Ishikawa (cell line): ENCODE results near the gene APOBEC4.

ENCODE experiments used
- CEBPB ChIP-seq: IDR thresholded peaks from 2 replicates; pipeline ENCODE4 v1.6.1; 2012
- CREB1 ChIP-seq: IDR thresholded peaks from 2 replicates; pipeline ENCODE4 v1.6.1; 2012; ENCODE audit warnings: low read depth
- EGR1 ChIP-seq: IDR thresholded peaks from 2 replicates; pipeline ENCODE4 v1.6.1; 2012
- EP300 ChIP-seq: IDR thresholded peaks from 2 replicates; pipeline ENCODE4 v1.6.1; 2012; ENCODE audit warnings: borderline replicate concordance
- FOXM1 ChIP-seq: IDR thresholded peaks from 2 replicates; pipeline ENCODE4 v1.6.1; 2012; ENCODE audit warnings: low read depth, borderline replicate concordance
- MAX ChIP-seq: IDR thresholded peaks from 2 replicates; pipeline ENCODE4 v1.6.1; 2012
- NFIC ChIP-seq: IDR thresholded peaks from 2 replicates; pipeline ENCODE4 v1.6.1; 2012
- RAD21 ChIP-seq: IDR thresholded peaks from 2 replicates; pipeline ENCODE4 v1.6.1; 2012; ENCODE audit warnings: low read depth
- REST ChIP-seq: IDR thresholded peaks from 2 replicates; pipeline ENCODE4 v1.6.1; 2012; ENCODE audit warnings: low read depth, mild to moderate bottlenecking
- TAF1 ChIP-seq: IDR thresholded peaks from 2 replicates; pipeline ENCODE4 v1.6.1; 2012; ENCODE audit warnings: low read depth, mild to moderate bottlenecking
- TCF12 ChIP-seq: IDR thresholded peaks from 2 replicates; pipeline ENCODE4 v1.6.1; 2012; ENCODE audit warnings: low read depth
- TEAD4 ChIP-seq: IDR thresholded peaks from 2 replicates; pipeline ENCODE4 v1.6.1; 2012
- USF1 ChIP-seq: IDR thresholded peaks from 2 replicates; pipeline ENCODE4 v1.6.1; 2012
- YY1 ChIP-seq: IDR thresholded peaks from 2 replicates; pipeline ENCODE4 v1.6.1; 2012; ENCODE audit warnings: low read depth
- ZBTB7A ChIP-seq: IDR thresholded peaks from 2 replicates; pipeline ENCODE4 v1.6.1; 2012; ENCODE audit warnings: low read depth

Gene APOBEC4

GRCh38 chr1:183675381-183675780 lies 22.3 kb upstream of the APOBEC4 start:
- TF ChIP-seq MAX (no peak), NFIC (no peak), RAD21 (no peak), YY1 (no peak), EGR1 (no peak), CREB1 (no peak), EP300 (no peak), ZBTB7A (no peak), FOXM1 (no peak), TAF1 (no peak), TCF12 (no peak), REST (no peak)

- TF ChIP-seq RAD21 = no peak
- no peak for TF ChIP-seq EP300
- TF ChIP-seq EGR1 = no peak
- no peak for TF ChIP-seq TCF12
- no peak for TF ChIP-seq MAX
- TF ChIP-seq CEBPB = no peak
- no peak for TF ChIP-seq TAF1
These were observed 21.8 kb upstream of the APOBEC4 start for GRCh38 chr1:183674886-183675285.

GRCh38 chr1:183674339-183674738 lies 21.2 kb upstream of the APOBEC4 start:
- no peak for TF ChIP-seq CREB1
- no peak for TF ChIP-seq MAX
- no peak for TF ChIP-seq FOXM1

- peak; percentile 48; the same call in 1 of the 2 replicates for TF ChIP-seq TEAD4
- no peak for TF ChIP-seq EGR1
These were observed 20.6 kb upstream of the APOBEC4 start for GRCh38 chr1:183673605-183674323.

GRCh38 chr1:183670169-183670568 lies 17.1 kb upstream of the APOBEC4 start:
- TF ChIP-seq TCF12 (no peak), TEAD4 (no peak), EGR1 (no peak), USF1 (no peak), REST (no peak), NFIC (no peak), ZBTB7A (no peak), RAD21 (no peak), CREB1 (no peak), MAX (no peak), YY1 (no peak), EP300 (no peak)

GRCh38 chr1:183656355-183656754 lies 3.2 kb upstream of the APOBEC4 start:
- TF ChIP-seq FOXM1 = no peak
- no peak for TF ChIP-seq CREB1
- no peak for TF ChIP-seq ZBTB7A
- no peak for TF ChIP-seq USF1
- TF ChIP-seq EP300 = no peak
- no peak for TF ChIP-seq TCF12
- TF ChIP-seq RAD21 = no peak
- no peak for TF ChIP-seq MAX
- TF ChIP-seq TEAD4 = no peak
- TF ChIP-seq TAF1 = no peak
- no peak for TF ChIP-seq YY1
- no peak for TF ChIP-seq NFIC
